ENCODE data around the gene IGSF6. TPM values are rescaled to one million over a fixed set of nuclear protein-coding genes. Genes with fewer than 3 reads are reported as not detected.

Gene IGSF6
- total and polyA plus RNA-seq, 2 of the 8 experiments (the other 6 are each of a cell fraction or from before 2014, with no cell fraction given) = not detected

GRCh38 chr16:21610006-21610544, 42.3 kb downstream of the IGSF6 start:
- H3K79me2 ChIP-seq (ENCODE audit: control insufficient read depth in 1 of 2, insufficient read depth in 2 of 2, low read length in 2 of 2) = peaks cover 12 to 98% of the 10 kb centered on the region in 2 experiments
- no peaks in the 10 kb centered on the region for H3K9me3 ChIP-seq (ENCODE audit: insufficient read depth in 2 of 2, low read depth in 1 of 2, low read length in 1 of 2)
- H2BK120ac ChIP-seq (replicated peaks; ENCODE audit: low read depth, low read length) = no peak overlapping the region
- no peak for DNase-seq (ENCODE audit: low read depth in 1 of 2, low spot score in 2 of 2)
- ChIA-PET POLR2A (ENCODE audit: partially characterized antibody) (interaction anchor here (1.2 kb wide), 1 partner anchor 9 kb away, joined by 4 read pairs; no protein-coding TSS in a partner anchor), CTCF (ENCODE audit: partially characterized antibody) (interaction anchor here (0.7 to 3.0 kb wide), 5 partner anchors 9 to 47 kb away, joined by 3 to 9 read pairs (median 3); no protein-coding TSS in a partner anchor)
- H3K4me2 ChIP-seq (ENCODE audit: insufficient read depth in 1 of 2, low read depth in 2 of 2, low read length in 2 of 2) = peak overlapping the region; percentile 18 to 28; a peak in 3 of 4 replicates
- H2BK12ac ChIP-seq (ENCODE audit: low read depth, low read length) = no peak overlapping the region
- peaks cover 10% of the 10 kb centered on the region for H3K79me1 ChIP-seq (ENCODE audit: low read depth, low read length)
- no peak overlapping the region for H3K18ac ChIP-seq (ENCODE audit: extremely low read depth, low read length)
- H3K14ac ChIP-seq (ENCODE audit: insufficient read length) = no peak overlapping the region
- no peak overlapping the region for H4K91ac ChIP-seq (replicated peaks; ENCODE audit: insufficient read length, low read length)
- no peak overlapping the region for H2AFZ ChIP-seq (ENCODE audit: low read length)
- H4K8ac ChIP-seq (ENCODE audit: extremely low read depth, insufficient read depth, low read length) = no peak overlapping the region
- no peak overlapping the region for H2BK5ac ChIP-seq (ENCODE audit: low read depth, low read length)
- H3K4me1 ChIP-seq (replicated peaks in 1 of 4; ENCODE audit: control insufficient read depth in 3 of 4, insufficient read depth in 4 of 4, low read length in 3 of 4) = peaks cover 6 to 28% (median 11%) of the 10 kb centered on the region in 4 experiments; a peak in 6 of 7 replicates
- H3K4ac ChIP-seq (replicated peaks; ENCODE audit: insufficient read length, low read depth, low read length) = no peak overlapping the region
- H4K5ac ChIP-seq (ENCODE audit: insufficient read length, low read depth, low read length) = no peak overlapping the region
- TF ChIP-seq TAF7 (optimal IDR thresholded peaks at IDR 0.05; ENCODE audit: borderline replicate concordance, low read depth, low read length) = no peak
- no peak overlapping the region for H3K23ac ChIP-seq (ENCODE audit: insufficient read length)
- no peak overlapping the region for H3K56ac ChIP-seq (replicated peaks; ENCODE audit: insufficient read length, low read depth, low read length)
- peaks cover 10 to 12% of the 10 kb centered on the region in 2 experiments for H4K20me1 ChIP-seq (replicated peaks in 1 of 2; ENCODE audit: control insufficient read depth in 1 of 2, insufficient read depth in 2 of 2, low read length in 2 of 2)
- no peak overlapping the region for H3K9ac ChIP-seq (replicated peaks in 1 of 4; ENCODE audit: extremely low read depth in 1 of 4, low read depth in 3 of 4, low read length in 3 of 4)
- no peak overlapping the region for H2AK5ac ChIP-seq (ENCODE audit: low read depth, low read length)
- no peak overlapping the region for H2BK15ac ChIP-seq (ENCODE audit: low read length)
- no peak overlapping the region for H3K27ac ChIP-seq (ENCODE audit: low read depth, low read length)
- no peaks in the 10 kb centered on the region for H3K23me2 ChIP-seq (ENCODE audit: low read depth, low read length)
- no peaks in the 10 kb centered on the region; a peak in 2 of 8 replicates for H3K36me3 ChIP-seq (ENCODE audit: control insufficient read depth in 2 of 4, insufficient read depth in 4 of 4, low read length in 3 of 4)
- H3K27me3 ChIP-seq (replicated peaks in 1 of 4; ENCODE audit: control insufficient read depth in 3 of 4, extremely low read depth in 1 of 4, insufficient read depth in 3 of 4, low read length in 3 of 4) = no peaks in the 10 kb centered on the region
- 59% methylated on average over 3 of the region's 3 CpGs; no CpG with 5 or more reads in 1 of the 2 experiments for WGBS, 2 experiments (ENCODE audit: extremely low coverage in 1 of 2, insufficient coverage in 1 of 2, insufficient read length in 1 of 2, insufficient replicate concordance in 2 of 2, low coverage in 1 of 2, low lambda C conversion rate in 2 of 2, missing lambda C conversion rate in 1 of 2)
- no peak overlapping the region for H3K4me3 ChIP-seq (ENCODE audit: extremely low read depth in 1 of 4, insufficient read depth in 2 of 4, low read depth in 3 of 4, low read length in 4 of 4)
- no peak overlapping the region for H2BK20ac ChIP-seq (ENCODE audit: low read length)
- no peak for FAIRE-seq
